Measurements from ENCODE around the gene SAMHD1.

SAMHD1 gene

DNA sequence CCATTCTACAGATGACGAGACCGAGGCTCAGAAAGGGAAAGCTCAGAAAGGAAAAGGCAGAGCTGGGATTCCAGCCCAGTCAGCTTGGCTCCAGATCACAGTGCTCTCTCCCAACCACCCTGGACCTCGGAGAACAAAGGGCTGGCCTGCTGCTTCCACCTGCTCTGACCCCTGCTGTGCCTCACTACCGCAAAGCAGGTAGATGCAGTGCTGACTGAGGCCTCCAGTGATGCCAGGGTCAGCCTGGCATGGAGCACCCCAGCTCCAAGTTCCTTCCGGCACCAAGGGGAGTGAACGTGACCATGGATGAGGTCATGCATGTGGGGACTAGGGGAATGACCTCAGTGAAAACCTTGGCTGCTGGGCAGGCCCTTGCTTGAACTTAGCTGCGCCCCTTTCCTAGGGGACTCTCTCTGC lies 96.3 kb downstream of the SAMHD1 start:
- Histone ChIP-seq H3K9me2 (replicated peaks; ENCODE audit: insufficient read depth, low read length) (no peaks in the 10 kb centered on the region), H3K79me2 (ENCODE audit: insufficient read depth, low read length) (peaks cover 96% of the 10 kb centered on the region), H2AFZ (ENCODE audit: low read depth, low read length, severe bottlenecking) (no peak overlapping the region), H3K27ac (ENCODE audit: low read depth, low read length) (no peak overlapping the region), H4K20me1 (ENCODE audit: low read depth, low read length) (no peaks in the 10 kb centered on the region), H3F3A (ENCODE audit: insufficient read depth) (peaks cover 13% of the 10 kb centered on the region), H3K4me2 (ENCODE audit: low read depth, low read length, poor library complexity, severe bottlenecking) (no peak overlapping the region), H3K9ac (ENCODE audit: low read length) (no peak overlapping the region), H3K9me3 (ENCODE audit: insufficient read depth, low read length) (0 out of 2 replicates have a peak, but pooled peaks cover 3% of the 10 kb centered on the region), H3K27me3 (ENCODE audit: low read length) (no peaks in the 10 kb centered on the region), H3K36me3 (ENCODE audit: low read length) (no peaks in the 10 kb centered on the region; the same call in 1 of the 2 replicates), H3K4me3 (ENCODE audit: insufficient read depth, low read length, poor library complexity, severe bottlenecking) (no peak overlapping the region)
- TF ChIP-seq, protein P1, sequence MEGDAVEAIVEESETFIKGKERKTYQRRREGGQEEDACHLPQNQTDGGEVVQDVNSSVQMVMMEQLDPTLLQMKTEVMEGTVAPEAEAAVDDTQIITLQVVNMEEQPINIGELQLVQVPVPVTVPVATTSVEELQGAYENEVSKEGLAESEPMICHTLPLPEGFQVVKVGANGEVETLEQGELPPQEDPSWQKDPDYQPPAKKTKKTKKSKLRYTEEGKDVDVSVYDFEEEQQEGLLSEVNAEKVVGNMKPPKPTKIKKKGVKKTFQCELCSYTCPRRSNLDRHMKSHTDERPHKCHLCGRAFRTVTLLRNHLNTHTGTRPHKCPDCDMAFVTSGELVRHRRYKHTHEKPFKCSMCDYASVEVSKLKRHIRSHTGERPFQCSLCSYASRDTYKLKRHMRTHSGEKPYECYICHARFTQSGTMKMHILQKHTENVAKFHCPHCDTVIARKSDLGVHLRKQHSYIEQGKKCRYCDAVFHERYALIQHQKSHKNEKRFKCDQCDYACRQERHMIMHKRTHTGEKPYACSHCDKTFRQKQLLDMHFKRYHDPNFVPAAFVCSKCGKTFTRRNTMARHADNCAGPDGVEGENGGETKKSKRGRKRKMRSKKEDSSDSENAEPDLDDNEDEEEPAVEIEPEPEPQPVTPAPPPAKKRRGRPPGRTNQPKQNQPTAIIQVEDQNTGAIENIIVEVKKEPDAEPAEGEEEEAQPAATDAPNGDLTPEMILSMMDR (IDR thresholded peaks at IDR 0.05; ENCODE audit: insufficient read depth, low read length, poor library complexity, severe bottlenecking) = no peak
- TF ChIP-seq EZH2phosphoT487 (conservative IDR thresholded peaks at IDR 0.05; ENCODE audit: low read length) = no peak

DNA sequence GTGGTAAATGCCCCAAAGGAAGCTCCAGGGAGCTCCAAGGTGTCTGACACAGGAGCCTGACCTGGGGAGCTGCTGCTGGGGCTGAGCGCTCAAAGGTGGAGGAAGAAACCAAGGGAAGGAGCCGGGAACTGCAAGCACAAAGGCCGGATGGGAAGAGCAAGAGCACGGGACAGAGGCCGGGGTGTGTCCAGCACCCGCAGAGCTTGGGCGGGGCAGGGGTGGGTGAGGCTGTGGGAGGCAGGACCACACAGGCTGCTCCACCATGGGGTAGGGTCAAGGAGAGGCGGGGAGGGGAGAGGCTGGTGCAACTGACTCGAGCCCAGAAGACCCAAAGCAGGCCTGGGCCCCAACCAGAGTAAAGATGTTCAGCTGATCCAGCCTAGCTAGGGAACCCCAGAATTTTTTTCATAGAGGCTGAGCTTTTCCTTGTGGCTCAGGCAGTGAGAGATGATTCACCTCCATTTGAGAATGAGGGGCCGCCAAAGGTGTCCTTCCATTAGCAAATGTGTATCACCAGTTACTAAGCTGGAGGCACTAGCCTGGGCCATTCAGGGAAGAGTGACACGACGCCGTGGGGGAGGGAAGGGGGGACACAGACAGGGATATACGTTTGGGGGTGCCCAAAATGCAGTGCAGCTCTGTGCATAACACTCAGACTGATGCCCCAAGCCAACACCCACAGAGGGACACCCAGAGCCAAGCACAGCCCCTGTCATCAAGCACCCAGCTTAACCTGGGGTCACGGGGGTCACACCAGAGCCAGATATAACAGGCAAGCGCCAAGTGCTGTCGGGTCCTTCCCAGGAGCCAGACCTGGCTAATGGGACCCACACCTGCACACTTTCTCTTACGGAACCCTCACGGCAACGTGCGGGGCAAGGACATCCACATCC lies 96.9 kb downstream of the SAMHD1 start:
- H3F3A ChIP-seq (ENCODE audit: insufficient read depth) = peaks cover 11% of the 10 kb centered on the region
- 0 out of 2 replicates have a peak, but pooled peaks cover 3% of the 10 kb centered on the region for H3K9me3 ChIP-seq (ENCODE audit: insufficient read depth, low read length)
- H3K4me3 ChIP-seq (ENCODE audit: insufficient read depth, low read length, poor library complexity, severe bottlenecking) = no peak overlapping the region
- no peaks in the 10 kb centered on the region for H3K27me3 ChIP-seq (ENCODE audit: low read length)
- H3K27ac ChIP-seq (ENCODE audit: low read depth, low read length) = no peak overlapping the region
- no peaks in the 10 kb centered on the region; the same call in 1 of the 2 replicates for H3K36me3 ChIP-seq (ENCODE audit: low read length)
- no peak overlapping the region for H3K9ac ChIP-seq (ENCODE audit: low read length)
- no peak overlapping the region for H3K4me2 ChIP-seq (ENCODE audit: low read depth, low read length, poor library complexity, severe bottlenecking)
- no peak overlapping the region for H2AFZ ChIP-seq (ENCODE audit: low read depth, low read length, severe bottlenecking)
- H3K79me2 ChIP-seq (ENCODE audit: insufficient read depth, low read length) = peaks cover 96% of the 10 kb centered on the region
- H4K20me1 ChIP-seq (ENCODE audit: low read depth, low read length) = no peaks in the 10 kb centered on the region
- TF ChIP-seq, protein P1 (IDR thresholded peaks at IDR 0.05; ENCODE audit: insufficient read depth, low read length, poor library complexity, severe bottlenecking) = no peak
- no peak for TF ChIP-seq EZH2phosphoT487 (conservative IDR thresholded peaks at IDR 0.05; ENCODE audit: low read length)
- H3K9me2 ChIP-seq (replicated peaks; ENCODE audit: insufficient read depth, low read length) = no peaks in the 10 kb centered on the region

DNA sequence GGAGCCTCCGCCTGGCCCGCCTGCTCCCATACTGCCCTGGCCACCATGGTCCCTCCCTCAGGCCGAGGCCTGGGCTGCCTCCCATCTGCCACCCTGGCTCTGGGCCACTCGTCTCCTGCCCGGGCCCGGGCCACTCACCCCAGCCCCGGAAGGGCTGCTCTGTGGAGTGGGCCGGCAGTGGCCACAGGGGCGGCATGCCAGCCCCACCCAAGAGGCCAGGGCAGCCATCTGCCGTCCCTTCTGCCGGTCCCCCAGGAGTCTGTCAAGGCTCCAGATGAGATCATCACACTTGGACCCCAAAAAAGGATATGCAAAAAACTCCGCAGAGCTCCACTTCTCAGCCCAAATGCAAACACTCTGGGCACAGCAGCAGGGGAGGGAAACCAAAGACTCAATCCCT lies 99.3 kb downstream of the SAMHD1 start:
- H2AFZ ChIP-seq (ENCODE audit: low read depth, low read length, severe bottlenecking) = no peak overlapping the region
- no peaks in the 10 kb centered on the region for H4K20me1 ChIP-seq (ENCODE audit: low read depth, low read length)
- peaks cover 32% of the 10 kb centered on the region for H3F3A ChIP-seq (ENCODE audit: insufficient read depth)
- no peaks in the 10 kb centered on the region for H3K27me3 ChIP-seq (ENCODE audit: low read length)
- no peaks in the 10 kb centered on the region for H3K9me2 ChIP-seq (replicated peaks; ENCODE audit: insufficient read depth, low read length)
- no peak overlapping the region for H3K4me3 ChIP-seq (ENCODE audit: insufficient read depth, low read length, poor library complexity, severe bottlenecking)
- H3K4me2 ChIP-seq (ENCODE audit: low read depth, low read length, poor library complexity, severe bottlenecking) = no peak overlapping the region
- no peaks in the 10 kb centered on the region; the same call in 1 of the 2 replicates for H3K36me3 ChIP-seq (ENCODE audit: low read length)
- H3K9me3 ChIP-seq (ENCODE audit: insufficient read depth, low read length) = 0 out of 2 replicates have a peak, but pooled peaks cover 3% of the 10 kb centered on the region
- peak overlapping the region; percentile 62 for H3K27ac ChIP-seq (ENCODE audit: low read depth, low read length)
- peaks cover 95% of the 10 kb centered on the region for H3K79me2 ChIP-seq (ENCODE audit: insufficient read depth, low read length)
- no peak for TF ChIP-seq EZH2phosphoT487 (conservative IDR thresholded peaks at IDR 0.05; ENCODE audit: low read length)
- TF ChIP-seq, protein P1 (IDR thresholded peaks at IDR 0.05; ENCODE audit: insufficient read depth, low read length, poor library complexity, severe bottlenecking) = no peak
- H3K9ac ChIP-seq (ENCODE audit: low read length) = peak overlapping the region; percentile 23; the same call in 1 of the 2 replicates

All from SU-DHL-6 (cell line).